ENCODE measurements around the gene TMEM92.
"Not testable (repeated sequence)": the region's sequence is repeated elsewhere in the genome, so short reads cannot be mapped to it uniquely, and the experiment has no call there.

Gene TMEM92

DNA sequence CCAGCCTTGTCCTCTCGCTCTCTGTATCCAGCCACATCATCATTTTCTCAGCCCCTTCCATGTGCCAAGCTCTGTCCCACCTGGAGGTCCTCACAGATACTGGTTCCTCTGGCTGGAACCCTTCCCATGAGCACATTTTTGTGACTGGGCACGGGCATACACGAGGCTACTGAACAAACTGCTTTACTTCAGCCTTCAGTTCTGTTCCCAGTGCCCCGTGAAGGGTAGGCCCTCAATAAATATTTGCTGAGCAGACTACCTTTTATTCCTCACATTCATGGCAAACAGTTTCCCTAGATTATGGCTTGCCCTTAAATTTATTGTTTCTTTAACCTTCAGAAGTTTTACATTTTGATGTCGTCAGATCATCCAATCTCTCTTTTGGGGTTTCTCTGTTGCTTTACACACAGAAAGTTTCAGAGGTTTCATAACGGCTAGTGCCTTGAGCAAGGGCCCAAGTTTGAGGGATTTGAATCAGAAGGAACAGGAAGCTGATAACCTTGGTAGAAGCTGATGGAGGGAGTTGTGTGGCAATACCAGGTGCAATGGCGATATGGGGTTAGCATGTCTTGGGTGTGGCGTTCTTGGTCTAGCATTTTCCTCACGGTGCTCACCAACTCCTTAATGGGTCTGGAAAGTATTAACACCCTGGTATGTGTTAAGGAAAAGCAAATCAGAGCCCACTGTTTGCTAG is 27.8 kb downstream of the TMEM92 start:
- no peak for DNase-seq

DNA sequence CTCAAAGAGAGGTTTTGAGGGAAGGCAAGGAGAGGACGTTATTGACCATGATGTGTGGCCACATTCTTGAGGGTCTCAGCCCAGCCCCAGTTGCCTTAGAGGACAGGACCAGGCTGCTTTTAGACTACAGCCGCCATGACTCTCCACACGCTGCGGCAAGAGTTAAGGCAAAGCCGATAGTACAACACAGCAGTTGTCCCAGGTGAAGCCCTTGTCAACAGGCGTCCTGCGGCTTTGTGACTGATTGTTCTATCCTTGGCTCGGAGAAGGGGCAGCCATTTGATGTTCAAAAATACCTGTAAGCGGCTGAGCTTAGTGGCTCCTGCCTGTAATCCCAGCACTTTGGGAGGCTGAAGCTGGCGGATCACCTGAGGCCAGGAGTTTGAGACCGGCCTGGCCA is 28.8 kb downstream of the TMEM92 start:
- DNase-seq, result no peak

GRCh38 chr17:50303596-50303995 is 29.3 kb downstream of the TMEM92 start:
- DNase-seq, result no peak

DNA sequence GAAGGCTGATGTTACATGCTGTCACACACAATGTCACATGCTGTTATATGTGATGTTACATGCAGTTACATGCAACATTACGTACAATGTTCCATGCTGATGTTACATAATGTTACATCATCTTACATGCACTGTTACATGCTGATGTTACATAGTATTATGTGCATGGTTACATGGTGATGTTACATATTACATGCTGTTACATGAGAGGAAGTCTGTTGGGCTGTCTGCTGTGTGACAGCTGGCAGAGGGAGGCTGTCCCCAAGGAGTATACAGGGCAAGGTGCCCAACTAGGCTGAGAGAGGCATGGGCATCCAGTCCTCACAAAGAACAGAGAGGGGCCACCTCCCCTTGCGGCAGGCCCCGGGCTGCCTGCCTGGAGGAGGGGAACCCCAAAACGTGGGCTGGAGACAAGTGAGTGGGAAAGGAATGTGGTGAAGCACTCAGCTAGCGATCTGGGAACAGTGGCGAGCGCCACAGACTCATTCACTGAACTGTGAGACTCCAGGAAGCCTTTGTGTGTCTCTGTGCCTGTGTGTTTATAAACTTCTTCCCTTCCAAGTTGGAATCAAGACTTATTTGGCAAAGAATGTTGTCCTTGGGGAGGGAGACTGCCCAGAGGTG is 30.6 kb downstream of the TMEM92 start:
- no peak for DNase-seq

GRCh38 chr17:50307654-50308053 is 33.4 kb downstream of the TMEM92 start:
- DNase-seq, result no peak

- DNase-seq, result no peak
Measured at GRCh38 chr17:50308666-50309065, 34.4 kb downstream of the TMEM92 start.

DNA sequence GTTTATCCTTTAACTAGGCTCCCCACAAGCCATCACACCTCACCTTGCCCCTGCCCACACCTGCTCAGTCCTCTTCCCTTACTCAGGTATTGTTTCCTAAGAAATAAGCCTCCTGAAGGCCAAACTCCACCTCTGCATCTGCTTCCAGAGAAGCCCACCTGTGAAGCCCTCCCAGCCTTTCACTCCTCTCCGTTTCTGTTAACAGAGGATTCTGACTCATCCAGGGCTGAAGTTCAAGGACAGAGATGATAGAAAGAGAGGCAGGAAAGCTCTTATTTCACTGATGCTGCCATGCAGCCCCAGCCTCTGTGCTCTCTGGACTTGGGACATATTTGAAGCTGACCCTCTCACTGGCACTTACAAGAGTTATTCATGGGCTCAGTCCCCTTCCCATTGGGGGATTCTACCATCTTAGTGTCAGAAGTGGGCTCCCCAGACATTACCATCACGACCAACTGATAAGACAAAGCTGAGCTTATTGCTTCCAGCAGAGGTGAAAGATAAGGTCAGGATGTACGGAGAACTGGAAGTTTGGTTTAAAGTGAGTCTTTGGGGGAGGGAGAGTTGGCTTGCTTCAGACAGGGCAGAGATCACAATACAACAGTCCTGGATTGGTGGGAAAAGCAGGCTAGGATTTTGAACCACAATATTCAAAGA is 36.3 kb downstream of the TMEM92 start:
- no peak for DNase-seq

DNA sequence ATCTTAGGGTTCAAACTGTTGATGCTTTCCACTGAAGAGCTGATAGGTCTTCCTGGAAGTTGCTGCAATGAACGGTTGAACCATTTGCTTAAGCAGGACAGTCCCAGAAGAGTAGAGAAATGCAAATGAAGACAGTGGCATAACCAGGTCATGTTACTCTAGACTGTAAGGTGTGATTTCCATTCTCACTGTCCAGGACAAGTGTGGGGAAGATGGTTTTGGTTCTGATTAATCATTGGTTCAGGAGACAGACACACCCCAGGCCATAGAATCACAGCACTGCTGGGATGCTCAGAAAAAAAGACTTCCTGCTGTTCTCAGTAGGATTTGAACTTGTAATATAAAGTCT is 36.8 kb downstream of the TMEM92 start:
- no peak for DNase-seq

DNA sequence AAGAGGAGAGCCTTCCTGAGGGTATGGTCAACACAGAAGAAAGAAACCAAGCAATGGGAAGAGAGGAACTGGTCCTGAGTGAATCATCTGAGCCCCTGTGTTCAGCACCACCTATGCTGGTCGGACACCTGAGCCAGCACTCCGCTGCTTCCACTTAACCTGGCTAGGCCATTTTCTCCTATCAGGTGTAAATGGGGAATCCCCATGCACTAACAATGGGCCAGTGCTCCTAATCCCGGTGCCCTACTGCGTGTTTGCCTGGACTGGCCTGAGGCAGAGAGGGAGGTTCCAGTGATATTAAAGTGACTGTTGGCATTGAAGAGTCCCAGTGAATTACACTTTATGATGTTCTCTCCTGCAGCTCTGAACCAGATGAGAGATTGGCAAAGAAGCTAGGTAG is 37.2 kb downstream of the TMEM92 start:
- DNase-seq, result no peak

DNA sequence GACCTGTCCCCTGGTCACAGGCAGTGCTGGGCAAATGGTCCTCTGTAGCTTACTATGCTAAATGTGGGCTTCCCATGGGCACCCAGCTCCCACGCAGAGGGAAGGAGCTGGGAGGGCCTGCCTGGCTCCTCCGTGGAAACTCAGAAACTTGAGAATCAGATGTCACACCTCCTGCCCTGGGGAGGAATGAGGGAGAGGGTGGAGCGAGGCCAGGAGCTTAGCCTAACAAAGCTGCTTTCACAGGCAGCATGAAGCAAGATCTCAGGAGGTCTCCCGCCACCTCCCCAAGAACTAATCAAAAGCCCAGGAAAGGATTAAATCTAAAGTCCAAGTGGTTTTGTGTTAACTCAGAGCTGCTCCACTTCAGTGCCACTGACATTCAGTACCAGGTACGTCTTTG is 38.0 kb downstream of the TMEM92 start:
- no peak for DNase-seq

GRCh38 chr17:50314456-50315011 is 40.3 kb downstream of the TMEM92 start:
- no peak for DNase-seq

DNA sequence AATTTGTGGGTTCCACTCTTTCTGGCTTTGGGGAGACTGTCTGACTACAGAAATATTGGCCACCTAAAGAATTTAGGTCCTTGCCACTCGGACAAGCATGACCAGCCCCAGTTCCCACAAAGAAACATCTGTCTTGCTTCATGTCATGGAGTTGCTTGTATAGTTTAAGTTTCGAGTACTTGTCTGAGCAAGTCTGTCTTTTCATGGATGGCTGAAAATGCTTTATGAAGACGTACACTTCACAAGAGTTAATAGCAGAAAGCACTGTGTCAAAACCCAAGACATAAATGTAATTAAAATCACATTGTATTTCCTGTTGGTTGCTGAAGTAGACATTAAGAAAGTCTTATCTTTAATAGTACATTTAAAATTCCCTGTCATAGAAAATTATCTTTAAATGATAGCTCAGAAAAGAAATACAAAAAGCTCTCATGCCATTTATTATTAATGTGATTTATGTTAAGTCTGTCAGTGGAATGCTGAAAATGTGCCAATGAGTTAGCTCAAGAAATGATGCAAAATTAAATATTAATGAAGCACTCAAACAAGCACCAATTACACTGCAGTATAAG is 41.8 kb downstream of the TMEM92 start:
- no peak for DNase-seq

DNA sequence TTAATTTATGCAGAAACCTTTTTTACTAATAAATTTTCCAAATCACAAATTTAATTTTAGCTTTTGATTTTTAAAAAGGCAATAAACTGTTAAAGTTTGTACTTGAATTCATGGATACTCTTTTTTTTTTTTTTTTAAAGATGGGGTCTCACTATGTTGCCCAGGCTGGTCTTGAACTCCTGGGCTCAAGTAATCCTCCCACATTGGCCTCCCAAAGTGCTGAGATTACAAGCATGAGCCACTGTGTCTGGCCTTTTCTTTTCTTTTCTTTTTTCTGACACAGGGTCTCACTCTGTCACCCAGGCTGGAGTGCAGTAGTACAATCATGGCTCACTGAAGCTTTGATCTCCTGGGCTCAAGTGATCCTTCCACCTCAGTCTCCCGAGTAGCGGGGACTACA is 42.4 kb downstream of the TMEM92 start:
- DNase-seq, result not testable (repeated sequence)

DNA sequence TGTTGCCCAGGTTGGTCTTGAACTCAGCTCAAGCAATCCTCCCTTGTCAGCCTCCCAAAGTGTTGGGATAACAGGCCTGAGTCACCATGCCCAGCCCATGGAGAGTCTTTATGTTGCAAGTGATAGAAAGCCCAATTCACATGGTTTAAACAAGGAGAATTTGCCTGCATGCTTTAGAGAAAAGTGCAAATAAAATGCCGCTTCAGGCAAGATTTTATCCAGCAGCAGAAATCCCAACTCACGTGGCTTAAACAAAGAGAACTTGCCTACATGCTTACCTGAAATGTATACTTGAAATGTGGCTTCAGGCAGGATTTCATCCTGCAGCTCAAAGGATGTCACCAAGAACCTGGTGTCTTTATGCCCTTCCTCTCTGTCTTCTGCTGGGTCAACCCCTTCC is 42.9 kb downstream of the TMEM92 start:
- DNase-seq, result no peak

DNA sequence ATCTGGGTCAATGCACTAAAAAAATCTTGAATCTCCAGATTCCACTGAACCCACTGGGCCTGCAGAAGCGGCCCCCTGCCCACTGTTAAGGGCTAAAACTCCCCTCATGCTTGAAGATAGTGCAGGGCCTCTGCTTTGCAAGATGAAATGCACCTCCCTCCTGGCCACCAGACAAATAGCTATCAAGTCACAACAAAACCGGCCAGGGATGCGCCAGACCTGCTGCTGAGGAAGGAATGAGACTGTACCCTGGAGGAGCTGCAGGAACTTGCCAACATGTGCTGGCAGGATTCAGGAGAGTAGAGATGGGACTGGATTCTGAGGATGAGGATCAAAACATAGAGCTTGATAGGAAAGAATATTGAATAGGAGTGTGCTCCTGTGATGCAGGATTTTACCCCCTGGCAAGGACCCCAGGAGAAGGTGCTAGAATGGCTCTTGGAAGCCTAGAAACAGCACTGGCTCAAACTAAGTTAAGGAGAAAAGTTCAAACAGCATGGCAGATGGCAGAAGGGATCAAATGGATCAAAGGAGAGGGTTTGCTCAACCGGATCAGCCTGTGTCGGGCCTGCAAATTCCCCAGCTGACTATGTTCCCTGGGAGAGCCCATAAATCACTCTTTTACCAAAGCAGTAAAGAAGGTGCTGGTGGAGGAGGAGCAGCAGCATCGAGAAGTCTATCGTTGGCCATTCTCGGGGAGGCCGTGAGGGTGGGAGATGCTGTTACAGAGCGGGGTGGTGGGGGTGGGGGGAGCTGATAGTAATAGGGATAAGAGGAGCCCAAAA is 44.4 kb downstream of the TMEM92 start:
- DNase-seq, result no peak

DNA sequence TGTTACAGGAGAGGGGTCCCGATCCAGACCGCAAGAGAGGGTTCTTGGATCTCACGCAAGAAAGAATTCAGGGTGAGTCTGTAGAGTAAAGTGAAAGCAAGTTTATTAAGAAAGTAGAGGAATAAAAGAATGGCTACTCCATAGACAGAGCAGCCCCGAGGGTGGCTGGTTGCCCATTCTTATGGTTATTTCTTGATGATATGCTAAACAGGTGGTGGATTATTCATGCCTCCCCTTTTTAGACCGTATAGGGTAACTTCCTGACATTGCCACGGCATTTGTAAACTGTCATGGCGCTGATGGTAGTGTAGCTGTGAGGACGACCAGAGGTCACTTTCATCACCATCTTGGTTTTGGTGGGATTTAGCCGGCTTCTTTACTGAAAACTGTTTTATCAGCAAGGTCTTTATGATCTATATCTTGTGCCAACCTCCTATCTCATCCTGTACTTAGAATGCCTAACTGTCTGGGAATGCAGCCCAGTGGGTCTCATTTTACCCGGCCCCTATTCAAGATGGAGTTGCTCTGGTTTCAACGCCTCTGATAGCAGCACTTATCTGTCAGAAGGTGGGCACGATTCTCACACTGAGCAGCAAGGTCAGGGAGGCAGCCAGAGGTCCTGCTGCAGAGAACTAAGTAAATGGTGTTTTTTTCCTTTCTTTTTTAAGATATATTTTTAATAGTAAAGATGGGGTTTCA is 45.2 kb downstream of the TMEM92 start:
- no peak for DNase-seq

GRCh38 chr17:50322271-50322670 is 48.0 kb downstream of the TMEM92 start:
- DNase-seq, result no peak

GRCh38 chr17:50323060-50323459 is 48.8 kb downstream of the TMEM92 start:
- no peak for DNase-seq

GRCh38 chr17:50325906-50326305 is 51.6 kb downstream of the TMEM92 start:
- no peak for DNase-seq

DNA sequence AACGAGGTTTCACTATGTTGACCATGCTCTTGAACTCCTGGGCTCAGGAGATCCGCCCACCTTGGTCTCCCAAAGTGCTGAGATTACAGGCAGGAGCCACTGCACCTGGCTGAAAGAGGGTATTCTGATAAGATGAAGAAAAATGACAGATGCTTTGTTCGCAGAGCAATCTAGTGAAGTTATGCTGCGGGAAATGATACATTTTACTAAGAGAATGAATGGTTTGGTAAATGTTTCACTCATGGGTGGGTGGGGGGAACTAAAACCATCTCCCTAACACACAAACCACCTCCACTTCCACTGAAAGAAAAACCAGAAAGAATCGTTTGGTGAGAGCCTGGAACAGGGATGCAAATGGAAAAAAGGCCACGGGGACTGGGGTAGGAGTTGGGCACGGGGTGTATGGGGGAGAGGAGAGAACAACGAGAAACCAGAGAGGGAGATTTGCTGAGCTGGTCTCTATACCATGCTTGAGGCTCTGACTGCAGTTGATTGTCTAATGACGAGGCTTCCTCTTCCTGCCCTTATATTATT is 52.6 kb downstream of the TMEM92 start:
- DNase-seq, result no peak

DNA sequence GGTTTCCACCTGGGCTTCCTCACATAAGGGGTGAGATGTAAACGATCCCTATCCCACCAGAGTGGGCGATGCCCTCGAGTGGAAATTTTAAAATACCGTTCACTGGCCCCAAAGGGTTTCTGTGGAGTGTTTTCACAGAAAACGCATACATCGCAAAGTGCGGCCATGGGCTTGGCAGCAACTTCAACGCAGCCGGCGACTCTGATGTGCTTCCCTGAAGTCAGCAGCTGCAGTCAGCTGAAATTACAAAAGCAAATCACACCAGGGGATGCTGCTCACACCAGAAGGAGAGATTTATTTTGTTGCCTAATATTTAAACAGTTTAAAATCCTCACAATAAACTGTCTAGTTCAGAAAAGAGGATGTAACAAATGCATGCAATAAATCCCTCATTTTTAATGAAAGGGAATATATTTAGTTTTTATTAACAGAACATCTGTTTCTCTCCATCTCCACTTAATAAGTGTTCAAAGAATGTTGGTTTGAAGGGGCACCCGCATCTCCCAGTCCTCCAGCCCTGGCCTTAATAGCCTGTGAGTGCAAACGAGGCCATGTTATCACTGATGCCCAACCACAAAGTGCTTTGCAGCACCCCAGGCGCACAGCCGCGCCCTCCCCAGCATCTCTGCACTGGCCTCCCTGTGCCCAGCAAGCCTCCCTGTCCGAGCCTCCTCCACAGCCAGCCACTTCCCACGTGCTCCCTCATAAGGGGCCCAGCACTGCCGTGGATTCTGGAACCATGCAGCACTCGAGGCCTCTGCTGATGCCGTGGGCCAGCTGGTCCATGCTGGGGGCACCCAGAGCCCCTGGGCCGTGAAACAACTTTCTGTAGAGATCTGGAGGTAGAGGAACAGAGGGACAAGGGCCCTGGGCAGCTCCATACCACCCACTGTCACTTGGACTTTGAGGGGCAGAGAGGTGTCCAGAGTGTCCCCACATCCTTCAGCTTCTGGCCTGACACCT is 54.4 kb downstream of the TMEM92 start:
- no peak for DNase-seq
